HUDEP-2 (cell line): ENCODE results near the gene BBOX1.

Experiments
- DNase-seq, 76 experiments: peaks; one replicate each; lab custom pipeline; 2025; ENCODE audit not compliant: unreplicated experiment in 76 of 76; lab: John Stamatoyannopoulos, UW

Gene BBOX1

GRCh38 chr11:27025312-27025955, 15.2 kb upstream of the BBOX1 start:
- no peak for DNase-seq

- no peak for DNase-seq
These were observed 14.5 kb upstream of the BBOX1 start for GRCh38 chr11:27025957-27026733.

- no peak for DNase-seq
These were observed 12.1 kb upstream of the BBOX1 start for GRCh38 chr11:27028561-27028965.

GRCh38 chr11:27029966-27030365, 10.6 kb upstream of the BBOX1 start:
- no peak for DNase-seq

- DNase-seq = no peak
These were observed 8.9 kb upstream of the BBOX1 start for GRCh38 chr11:27031754-27032153.

GRCh38 chr11:27039873-27040272, 742 bp upstream of the BBOX1 start:
- no peak for DNase-seq

GRCh38 chr11:27041141-27041899, 705 bp downstream of the BBOX1 start:
- DNase-seq = no peak

- DNase-seq = no peak
These were observed 6.3 kb downstream of the BBOX1 start for GRCh38 chr11:27046956-27047355.

GRCh38 chr11:27052668-27053067, 12.1 kb downstream of the BBOX1 start:
- no peak for DNase-seq

GRCh38 chr11:27055065-27055682, 14.6 kb downstream of the BBOX1 start:
- DNase-seq = no peak

- DNase-seq = no peak
These were observed 16.6 kb downstream of the BBOX1 start for GRCh38 chr11:27057091-27057780.

GRCh38 chr11:27058456-27058855, 17.8 kb downstream of the BBOX1 start:
- no peak for DNase-seq

GRCh38 chr11:27059431-27059830, 18.8 kb downstream of the BBOX1 start:
- no peak for DNase-seq

- no peak for DNase-seq
These were observed 20.3 kb downstream of the BBOX1 start for GRCh38 chr11:27060816-27061460.

- DNase-seq = no peak
These were observed 20.8 kb downstream of the BBOX1 start for GRCh38 chr11:27061461-27061821.

- no peak for DNase-seq
These were observed 23.5 kb downstream of the BBOX1 start for GRCh38 chr11:27064086-27064485.

GRCh38 chr11:27075192-27075591, 34.6 kb downstream of the BBOX1 start:
- no peak for DNase-seq

- DNase-seq = no peak
These were observed 35.0 kb downstream of the BBOX1 start for GRCh38 chr11:27075655-27076054.

GRCh38 chr11:27076121-27076589, 35.5 kb downstream of the BBOX1 start:
- DNase-seq = no peak

GRCh38 chr11:27081056-27081455, 40.4 kb downstream of the BBOX1 start:
- DNase-seq = no peak
